PFSK-1 (cell line): ENCODE results near the gene HSDL2.

Experiments used
- POLR2AphosphoS5 ChIP-seq: IDR thresholded peaks from 2 replicates; pipeline ENCODE4 v1.6.1; 2012; ENCODE audit warnings: low read depth, mild to moderate bottlenecking, control low read depth, low read length, moderate library complexity
- SIN3A ChIP-seq: IDR thresholded peaks from 2 replicates; pipeline ENCODE4 v1.6.1; 2012; ENCODE audit warnings: mild to moderate bottlenecking, low read length, moderate library complexity, borderline replicate concordance; ENCODE audit not compliant: insufficient read depth

GRCh38 chr9:112354081-112354743, 25.7 kb upstream of the HSDL2 start:
- TF ChIP-seq SIN3A (no peak), POLR2AphosphoS5 (no peak)
